ENCODE data around the gene MED16. TPM values are rescaled to one million over a fixed set of nuclear protein-coding genes. Genes with fewer than 3 reads are reported as not detected.

Gene MED16, protein sequence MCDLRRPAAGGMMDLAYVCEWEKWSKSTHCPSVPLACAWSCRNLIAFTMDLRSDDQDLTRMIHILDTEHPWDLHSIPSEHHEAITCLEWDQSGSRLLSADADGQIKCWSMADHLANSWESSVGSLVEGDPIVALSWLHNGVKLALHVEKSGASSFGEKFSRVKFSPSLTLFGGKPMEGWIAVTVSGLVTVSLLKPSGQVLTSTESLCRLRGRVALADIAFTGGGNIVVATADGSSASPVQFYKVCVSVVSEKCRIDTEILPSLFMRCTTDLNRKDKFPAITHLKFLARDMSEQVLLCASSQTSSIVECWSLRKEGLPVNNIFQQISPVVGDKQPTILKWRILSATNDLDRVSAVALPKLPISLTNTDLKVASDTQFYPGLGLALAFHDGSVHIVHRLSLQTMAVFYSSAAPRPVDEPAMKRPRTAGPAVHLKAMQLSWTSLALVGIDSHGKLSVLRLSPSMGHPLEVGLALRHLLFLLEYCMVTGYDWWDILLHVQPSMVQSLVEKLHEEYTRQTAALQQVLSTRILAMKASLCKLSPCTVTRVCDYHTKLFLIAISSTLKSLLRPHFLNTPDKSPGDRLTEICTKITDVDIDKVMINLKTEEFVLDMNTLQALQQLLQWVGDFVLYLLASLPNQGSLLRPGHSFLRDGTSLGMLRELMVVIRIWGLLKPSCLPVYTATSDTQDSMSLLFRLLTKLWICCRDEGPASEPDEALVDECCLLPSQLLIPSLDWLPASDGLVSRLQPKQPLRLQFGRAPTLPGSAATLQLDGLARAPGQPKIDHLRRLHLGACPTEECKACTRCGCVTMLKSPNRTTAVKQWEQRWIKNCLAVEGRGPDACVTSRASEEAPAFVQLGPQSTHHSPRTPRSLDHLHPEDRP
- total RNA-seq (2014; rRNA removed; shearing (Covaris generic)), result 19.6 and 21.3 TPM in 2 replicates

DNA sequence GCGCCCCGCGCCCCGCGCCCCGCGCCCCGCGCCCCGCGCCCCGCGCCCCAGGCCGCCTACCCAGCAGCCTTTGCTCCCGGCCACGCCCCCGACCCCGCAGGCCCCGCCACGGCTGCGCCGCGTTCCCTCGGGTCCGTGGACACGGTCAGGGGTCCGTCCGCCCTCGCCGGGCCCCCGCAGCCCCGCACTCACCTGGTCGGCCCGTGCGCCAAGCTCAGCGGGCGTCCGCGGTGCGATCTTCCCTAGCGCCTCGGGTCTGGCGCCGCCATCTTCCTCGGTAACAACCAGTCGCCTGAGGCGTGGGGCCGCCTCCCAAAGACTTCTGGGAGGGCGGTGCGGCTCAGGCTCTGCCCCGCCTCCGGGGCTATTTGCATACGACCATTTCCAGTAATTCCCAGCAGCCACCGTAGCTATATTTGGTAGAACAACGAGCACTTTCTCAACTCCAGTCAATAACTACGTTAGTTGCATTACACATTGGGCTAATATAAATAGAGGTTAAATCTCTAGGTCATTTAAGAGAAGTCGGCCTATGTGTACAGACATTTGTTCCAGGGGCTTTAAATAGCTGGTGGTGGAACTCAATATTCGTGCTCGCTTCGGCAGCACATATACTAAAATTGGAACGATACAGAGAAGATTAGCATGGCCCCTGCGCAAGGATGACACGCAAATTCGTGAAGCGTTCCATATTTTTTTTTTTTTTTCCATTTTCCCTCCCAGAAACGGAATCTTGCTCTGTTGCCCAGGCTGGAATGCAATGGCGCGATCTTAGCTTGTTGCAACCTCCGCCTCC is at the start of gene MED16, which contains the start of gene RNU6-9:
Gene MED16 (minus strand): TSS at position 294 of the 796 bp plus-strand sequence. CDS start 2,056 bp downstream, outside the sequence.
Gene RNU6-9 (plus strand): TSS at position 591 of the 796 bp plus-strand sequence.
- H3K9me3 ChIP-seq (replicated peaks), result no peaks in the 10 kb centered on the region
- H3K4me1 ChIP-seq, result no peaks in the 10 kb centered on the region
- peaks cover 4% of the 10 kb centered on the region; the same call in 1 of the 2 replicates for H3K36me3 ChIP-seq
- H3K27ac ChIP-seq, result peak within 1 kb of the TSS; percentile 94
- peak; percentile 93 to 96 for DNase-seq
- no peaks in the 10 kb centered on the region for H3K27me3 ChIP-seq
- H3K4me3 ChIP-seq, result peak within 1 kb of the TSS; percentile 99

DNA sequence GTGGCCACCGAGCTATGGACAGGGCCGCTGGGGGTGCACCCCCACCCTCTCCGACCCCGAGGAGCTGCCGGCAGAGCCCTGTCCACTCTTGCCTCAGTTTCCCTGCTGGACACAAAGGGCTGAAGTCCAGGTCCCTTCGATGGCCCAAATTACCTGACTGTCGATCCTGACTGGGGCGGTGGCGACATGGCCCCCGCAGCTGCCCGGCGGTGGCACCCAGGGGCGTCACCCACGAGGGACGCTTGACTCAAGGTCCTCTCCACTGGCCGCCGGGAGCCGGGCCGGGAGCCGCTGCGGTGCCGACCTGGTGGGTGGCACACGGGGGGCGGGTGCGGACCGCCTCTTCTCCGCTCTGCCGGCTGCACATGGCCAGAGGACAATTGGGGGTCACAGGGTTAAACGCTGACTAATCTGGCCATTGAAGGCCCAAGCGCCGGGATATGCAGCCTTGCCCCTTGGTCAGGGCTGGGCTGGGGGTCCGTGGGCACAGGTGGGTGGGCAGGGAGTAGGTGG is 49.2 kb upstream of the MED16 start:
- DNase-seq, result no peak
- H3K9me3 ChIP-seq (replicated peaks), result no peaks in the 10 kb centered on the region
- H3K4me1 ChIP-seq, result no peaks in the 10 kb centered on the region

DNA sequence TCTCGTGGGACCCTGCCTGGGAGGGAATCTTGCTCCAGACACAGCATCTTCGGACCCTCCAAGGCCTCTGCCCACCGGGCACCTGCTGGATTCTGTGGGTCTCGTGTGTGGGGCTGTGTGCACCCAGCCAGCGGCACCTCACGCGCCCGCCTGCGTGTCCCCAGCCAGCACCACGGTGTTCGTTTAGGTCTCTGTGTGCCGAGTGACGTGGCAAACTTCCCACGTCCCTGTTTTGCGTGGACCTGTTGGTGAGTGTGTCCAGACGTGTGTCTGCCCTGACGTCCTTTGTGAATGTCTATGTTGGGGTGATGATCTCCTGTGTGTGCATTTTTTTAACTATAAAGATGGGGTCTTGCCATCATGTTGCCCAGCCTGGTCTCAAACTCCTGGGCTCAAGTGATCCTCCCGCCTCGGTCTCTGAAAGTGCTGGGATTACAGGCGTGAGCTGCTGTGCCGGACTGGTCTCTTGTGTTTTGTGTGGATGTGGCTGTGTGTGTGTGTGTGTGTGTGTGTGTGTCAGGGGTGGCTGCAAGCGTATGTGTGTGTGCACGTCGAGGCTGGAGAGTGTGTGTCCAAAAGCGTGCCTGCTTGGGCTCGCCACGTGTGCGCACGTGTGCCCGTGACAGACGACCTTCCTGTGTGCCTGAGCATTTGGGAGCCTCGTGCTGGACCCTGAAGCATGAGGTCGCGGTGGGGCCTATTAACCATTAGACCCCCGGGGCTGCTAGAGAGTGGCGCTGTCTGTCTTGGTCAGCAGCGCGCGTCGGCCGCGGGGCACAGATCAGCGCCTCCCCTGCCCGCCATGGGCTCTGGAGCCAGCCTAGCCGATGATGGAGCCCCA is 48.5 kb upstream of the MED16 start:
- Histone ChIP-seq H3K4me3 (no peak overlapping the region), H3K27me3 (no peaks in the 10 kb centered on the region), H3K27ac (no peak overlapping the region), H3K36me3 (peaks cover 26% of the 10 kb centered on the region), H3K4me1 (no peaks in the 10 kb centered on the region), H3K9me3 (replicated peaks) (no peaks in the 10 kb centered on the region)
- DNase-seq, result no peak

More for the DNA sequence above, 49.2 kb upstream of the MED16 start:
- Histone ChIP-seq H3K27me3 (no peaks in the 10 kb centered on the region), H3K36me3 (peaks cover 24% of the 10 kb centered on the region), H3K4me3 (no peak overlapping the region), H3K27ac (no peak overlapping the region)

DNA sequence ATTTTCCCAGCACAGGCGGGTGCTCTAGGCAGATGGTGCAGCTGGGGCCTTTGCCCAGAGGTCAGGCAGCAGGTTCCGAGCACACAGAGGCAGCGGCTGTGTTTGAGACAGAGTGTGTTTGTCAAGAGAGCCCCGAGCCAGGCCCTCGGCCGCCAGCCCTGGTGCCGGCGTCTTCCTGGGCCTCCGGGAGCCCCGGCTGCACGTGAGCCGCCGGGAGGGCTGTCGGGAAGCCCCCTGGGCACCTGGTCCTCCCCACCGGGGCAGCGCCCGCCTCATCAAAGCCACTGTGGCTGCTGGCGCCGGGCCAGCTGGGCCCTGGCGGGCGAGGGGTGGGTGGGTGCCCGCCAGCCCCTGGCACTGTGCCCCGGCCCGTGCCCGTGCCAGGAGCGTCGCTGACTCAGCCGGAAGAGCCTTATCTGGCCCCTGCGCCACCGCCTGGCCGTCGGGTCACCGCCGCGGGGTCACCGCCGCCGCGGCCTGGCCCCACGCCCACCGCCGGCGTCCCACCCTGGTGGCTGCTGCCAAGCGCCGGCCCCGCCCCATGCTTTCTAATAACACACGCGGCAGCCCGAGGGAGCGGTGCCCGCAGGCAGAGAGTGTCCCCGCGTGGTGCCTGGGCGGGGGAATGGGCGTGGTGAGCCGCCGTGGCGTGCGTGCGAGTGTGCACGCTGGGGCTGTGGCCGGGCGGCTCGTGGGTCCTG is 47.8 kb upstream of the MED16 start:
- H3K36me3 ChIP-seq, result peaks cover 33% of the 10 kb centered on the region
- no peak for DNase-seq
- H3K27ac ChIP-seq, result no peak overlapping the region
- no peak overlapping the region for H3K4me3 ChIP-seq
- no peaks in the 10 kb centered on the region for H3K9me3 ChIP-seq (replicated peaks)
- no peaks in the 10 kb centered on the region for H3K4me1 ChIP-seq
- no peaks in the 10 kb centered on the region for H3K27me3 ChIP-seq

DNA sequence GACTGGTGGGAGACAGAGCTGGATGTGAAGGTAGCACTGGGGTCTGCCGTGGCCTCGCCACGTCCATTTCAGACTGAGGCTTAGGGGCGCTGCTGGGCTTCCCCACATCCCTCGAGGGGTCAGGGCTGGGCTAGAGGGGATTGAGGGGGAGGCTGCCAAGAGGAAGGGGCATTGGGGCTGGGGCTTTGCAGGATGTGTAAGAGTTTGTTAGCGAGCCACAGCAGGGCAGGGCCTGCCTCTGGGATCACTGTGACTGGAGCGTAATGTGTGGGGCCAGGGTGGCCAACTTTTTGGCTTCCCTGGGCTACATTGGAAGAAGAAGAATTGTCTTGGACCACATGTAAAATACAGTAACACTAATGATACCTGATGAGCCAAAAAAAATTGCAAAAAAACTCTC is 46.9 kb upstream of the MED16 start:
- H3K27ac ChIP-seq, result no peak overlapping the region
- peaks cover 35% of the 10 kb centered on the region for H3K36me3 ChIP-seq
- H3K4me1 ChIP-seq, result peaks cover 4% of the 10 kb centered on the region
- no peak for DNase-seq
- no peak overlapping the region for H3K4me3 ChIP-seq
- H3K9me3 ChIP-seq (replicated peaks), result no peaks in the 10 kb centered on the region
- H3K27me3 ChIP-seq, result no peaks in the 10 kb centered on the region

DNA sequence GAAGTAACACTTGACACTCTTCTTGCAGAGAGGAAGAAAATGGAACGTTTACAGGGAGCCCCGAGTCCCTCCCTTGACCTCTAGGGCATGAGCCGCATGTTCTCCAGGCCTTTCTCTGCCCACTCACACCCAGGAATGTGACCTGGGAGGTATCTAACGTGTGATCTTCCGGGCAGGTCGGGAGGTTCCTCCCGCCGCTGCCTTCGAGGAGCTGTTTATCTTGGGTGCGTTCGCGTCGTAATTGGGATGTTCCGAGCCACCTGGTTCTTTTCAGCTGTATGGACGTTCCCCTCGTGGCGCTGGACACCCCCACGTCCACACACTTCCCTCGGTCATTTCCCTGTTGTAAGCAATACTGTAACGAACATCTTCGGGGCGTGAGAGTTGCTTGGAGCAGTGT is 46.5 kb upstream of the MED16 start:
- peaks cover 35% of the 10 kb centered on the region for H3K36me3 ChIP-seq
- DNase-seq, result no peak
- H3K9me3 ChIP-seq (replicated peaks), result no peaks in the 10 kb centered on the region
- no peak overlapping the region for H3K27ac ChIP-seq
- no peaks in the 10 kb centered on the region for H3K27me3 ChIP-seq
- H3K4me3 ChIP-seq, result no peak overlapping the region
- peaks cover 7% of the 10 kb centered on the region for H3K4me1 ChIP-seq

DNA sequence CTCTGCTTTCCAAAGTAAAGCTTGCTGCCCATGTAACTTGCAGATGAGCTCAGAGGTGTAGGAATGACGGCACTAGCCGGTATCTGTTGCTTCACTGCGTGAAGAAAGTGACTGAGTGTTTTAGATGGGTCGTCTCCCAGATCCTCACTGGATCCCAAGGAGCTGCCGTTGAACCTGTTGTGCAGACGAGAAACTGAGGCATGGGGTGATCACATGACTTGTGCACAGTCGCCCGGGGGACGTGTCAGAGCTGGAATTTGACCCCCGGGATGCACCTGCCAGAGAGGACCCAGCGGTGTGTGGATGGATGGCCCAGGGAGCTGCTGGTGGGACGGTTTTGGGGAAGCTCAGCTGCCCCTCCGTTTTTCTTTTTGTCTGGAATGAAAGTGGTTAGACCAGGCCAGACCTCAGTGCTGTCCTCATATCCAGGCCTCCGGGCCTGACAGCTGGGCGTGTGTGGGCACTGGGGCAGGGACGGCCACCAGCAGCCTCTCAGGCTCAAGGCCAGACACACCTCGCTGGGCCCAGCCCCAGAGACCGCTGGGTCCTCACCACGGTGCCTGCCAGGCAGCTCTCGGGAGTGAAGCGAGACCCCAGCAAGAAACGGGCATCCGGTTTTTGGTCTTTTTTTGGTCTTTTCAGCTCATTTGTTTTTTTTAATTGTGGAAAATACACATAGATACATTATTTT is 45.4 kb upstream of the MED16 start:
- Histone ChIP-seq H3K4me1 (peaks cover 18% of the 10 kb centered on the region), H3K36me3 (peaks cover 33% of the 10 kb centered on the region)
- DNase-seq, result no peak

DNA sequence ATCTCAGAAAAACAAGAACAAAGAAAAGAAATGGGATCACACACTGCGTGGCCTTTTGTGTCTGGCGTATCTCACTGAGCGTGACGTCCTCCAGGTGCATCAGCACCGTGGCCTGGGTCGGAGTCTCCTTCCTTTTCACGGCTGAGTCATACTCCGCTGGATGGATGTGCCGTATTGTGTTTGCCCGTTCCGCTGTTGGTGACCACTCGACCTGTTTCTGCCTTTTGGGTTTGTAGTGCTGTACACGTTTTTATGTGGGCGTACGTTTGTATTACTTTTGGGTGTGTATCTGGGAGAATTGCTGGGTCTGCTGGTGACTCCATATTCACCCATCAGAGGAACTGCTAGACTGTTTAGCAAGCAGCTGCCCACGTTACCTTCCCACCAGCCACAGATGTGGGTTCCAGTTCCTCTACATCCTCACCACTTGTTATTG is 44.3 kb upstream of the MED16 start:
- peaks cover 32% of the 10 kb centered on the region for H3K36me3 ChIP-seq
- H3K9me3 ChIP-seq (replicated peaks), result no peaks in the 10 kb centered on the region
- no peak overlapping the region for H3K27ac ChIP-seq
- H3K27me3 ChIP-seq, result no peaks in the 10 kb centered on the region
- no peak overlapping the region for H3K4me3 ChIP-seq
- no peak for DNase-seq
- peaks cover 27% of the 10 kb centered on the region for H3K4me1 ChIP-seq

More for the DNA sequence above, 45.4 kb upstream of the MED16 start:
- no peak overlapping the region for H3K27ac ChIP-seq
- H3K27me3 ChIP-seq, result no peaks in the 10 kb centered on the region
- no peaks in the 10 kb centered on the region for H3K9me3 ChIP-seq (replicated peaks)
- no peak overlapping the region for H3K4me3 ChIP-seq

DNA sequence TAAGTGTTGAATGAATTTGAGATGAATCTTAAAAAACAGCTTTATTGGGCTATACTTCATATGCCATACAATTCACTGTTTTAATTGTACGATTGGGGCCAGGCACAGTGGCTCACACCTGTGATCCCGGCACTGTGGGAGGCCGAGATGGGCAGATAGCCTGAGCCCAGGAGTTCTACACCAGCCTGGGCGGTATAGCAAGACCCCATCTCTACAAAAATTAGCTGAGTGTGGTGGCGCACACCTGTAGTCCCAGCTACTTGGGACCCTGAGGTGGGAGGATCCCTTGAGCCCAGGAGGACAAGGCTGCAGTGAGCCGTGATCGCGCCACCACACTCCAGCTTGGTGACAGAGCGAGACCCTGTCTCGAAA is 43.2 kb upstream of the MED16 start:
- Histone ChIP-seq H3K9me3 (replicated peaks) (no peaks in the 10 kb centered on the region), H3K27ac (no peak overlapping the region)
- DNase-seq, result no peak

DNA sequence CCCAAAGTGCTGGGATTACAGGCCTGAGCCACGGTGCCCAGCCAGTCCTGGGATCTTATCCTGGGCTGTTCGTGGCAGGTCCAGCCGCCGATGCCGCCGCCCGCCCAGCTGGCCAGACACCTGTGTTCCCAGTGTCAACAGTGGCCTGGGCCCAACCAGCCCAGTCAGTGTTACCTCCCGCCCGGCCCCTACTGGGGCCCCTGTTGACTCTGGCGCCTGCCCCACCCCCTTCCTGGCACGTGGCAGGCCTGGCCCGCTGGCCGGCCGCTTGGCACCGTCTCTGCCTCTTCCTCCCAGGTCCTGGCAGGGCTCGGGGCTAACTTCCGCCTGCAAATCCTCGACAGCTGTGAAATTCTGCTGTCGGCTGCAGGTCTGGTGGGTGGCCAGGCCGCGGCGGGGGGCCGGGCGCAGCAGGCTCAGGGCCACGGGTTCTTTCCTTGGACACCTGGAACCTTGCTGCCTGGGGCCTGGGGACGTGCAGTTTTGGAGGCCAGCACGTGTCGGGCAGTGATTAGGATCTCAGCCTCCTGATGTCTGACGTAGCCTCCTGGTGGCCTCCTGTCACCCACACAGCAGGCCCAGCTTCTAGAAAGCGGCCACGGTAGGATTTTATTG is 42.0 kb upstream of the MED16 start:
- peak; percentile 96 to 97 for DNase-seq
- Histone ChIP-seq H3K36me3 (peaks cover 29% of the 10 kb centered on the region), H3K4me1 (peaks cover 29% of the 10 kb centered on the region), H3K27ac (peak overlapping the region; percentile 35), H3K4me3 (no peak overlapping the region), H3K9me3 (replicated peaks) (no peaks in the 10 kb centered on the region), H3K27me3 (no peaks in the 10 kb centered on the region)

More for the DNA sequence above, 43.2 kb upstream of the MED16 start:
- Histone ChIP-seq H3K36me3 (peaks cover 32% of the 10 kb centered on the region), H3K4me1 (peaks cover 29% of the 10 kb centered on the region), H3K4me3 (no peak overlapping the region), H3K27me3 (no peaks in the 10 kb centered on the region)

DNA sequence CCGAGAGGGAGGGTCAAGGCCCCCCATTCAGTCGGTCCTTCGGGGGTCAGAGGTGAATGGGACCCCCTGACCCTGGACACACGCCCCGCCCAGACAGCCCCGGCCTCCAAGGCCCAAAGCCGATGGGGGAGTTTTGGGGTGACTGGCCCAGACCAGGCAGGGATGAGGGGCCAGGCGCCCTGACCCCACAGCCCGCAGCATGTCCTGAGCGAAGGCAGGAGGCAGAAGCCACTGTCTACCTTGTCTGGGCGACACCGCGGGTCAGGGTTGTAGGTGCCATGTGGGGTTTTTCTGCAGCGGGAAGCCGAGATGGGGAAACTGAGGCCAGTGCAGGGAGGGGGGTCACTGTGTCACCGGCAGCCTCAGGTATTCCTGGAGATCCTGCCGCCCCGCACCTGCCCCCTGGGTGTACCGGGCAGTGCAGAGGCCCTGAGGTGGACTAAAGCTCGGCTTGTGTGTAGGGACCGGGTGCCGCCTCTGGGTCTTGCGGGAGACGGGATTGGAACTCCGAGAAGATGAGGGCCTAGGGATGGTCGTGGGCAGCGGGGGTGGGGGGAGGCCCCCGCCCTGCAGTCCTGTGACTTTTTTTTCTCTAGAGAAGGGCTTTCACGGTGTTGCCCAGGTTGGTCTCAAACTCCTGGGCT is 41.3 kb upstream of the MED16 start:
- H3K9me3 ChIP-seq (replicated peaks), result no peaks in the 10 kb centered on the region
- peak overlapping the region; percentile 35 for H3K27ac ChIP-seq
- no peak for DNase-seq
- H3K4me3 ChIP-seq, result no peak overlapping the region
- H3K36me3 ChIP-seq, result peaks cover 25% of the 10 kb centered on the region
- peaks cover 29% of the 10 kb centered on the region for H3K4me1 ChIP-seq
- no peaks in the 10 kb centered on the region for H3K27me3 ChIP-seq

DNA sequence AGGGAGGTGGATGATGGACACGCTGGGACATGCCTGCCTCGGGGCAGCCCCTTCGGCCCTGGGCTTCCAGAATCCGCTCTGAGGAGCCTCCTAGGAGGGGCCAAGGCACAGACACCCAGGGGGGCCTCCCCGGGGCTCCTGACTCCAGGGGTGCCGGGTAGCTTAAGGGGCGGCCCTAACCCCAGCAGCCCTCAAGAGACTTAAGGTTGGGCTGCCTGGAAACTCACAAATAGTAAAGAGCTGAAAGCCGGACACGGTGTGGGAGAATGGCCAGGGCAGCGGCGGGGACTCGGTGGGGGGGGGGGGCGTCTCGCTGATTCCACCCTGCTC is 40.5 kb upstream of the MED16 start:
- no peaks in the 10 kb centered on the region for H3K9me3 ChIP-seq (replicated peaks)
- H3K4me3 ChIP-seq, result no peak overlapping the region; the same call in 1 of the 2 replicates
- H3K27ac ChIP-seq, result peak overlapping the region; percentile 22; the same call in 1 of the 2 replicates
- peaks cover 22% of the 10 kb centered on the region for H3K36me3 ChIP-seq
- no peaks in the 10 kb centered on the region for H3K27me3 ChIP-seq
- peaks cover 29% of the 10 kb centered on the region for H3K4me1 ChIP-seq
- no peak for DNase-seq
